SK-N-SH (cell line): ENCODE measurements around the gene RAB8A. TPM values are rescaled to one million over a fixed set of nuclear protein-coding genes. Genes with fewer than 3 reads are reported as not detected.

ENCODE experiments used
- CTCF ChIA-PET: fragments of 300-600, 350-600 bp; formaldehyde crosslinking; extraction: SDS; loops from one replicate; lab custom pipeline; 2021; lab: Yijun Ruan, JAX
- POLR2A ChIA-PET: fragments of 350-600 bp; sonication (Branson Sonifier 250); formaldehyde crosslinking; extraction: SDS; loops from one replicate; lab custom pipeline; 2020; ENCODE audit warnings: antibody characterized with exemption, inconsistent platforms; lab: Yijun Ruan, JAX
- DNase-seq: peaks from one replicate; pipeline ENCODE4 v3.0.0; 2012
- H2AFZ ChIP-seq: fragments of 200-600 bp; sonication (generic); 2 replicates; pipeline ENCODE4 v1.8.1; 2016; ENCODE audit warnings: antibody characterized with exemption, mild to moderate bottlenecking, low read depth
- H3F3A ChIP-seq: fragments of 200-600 bp; sonication (generic); replicated peaks from 2 replicates; pipeline ENCODE3; 2016; ENCODE audit warnings: antibody characterized with exemption, mild to moderate bottlenecking; ENCODE audit not compliant: insufficient read depth
- H3K27ac ChIP-seq, 2 experiments: fragments of 200-500 bp in 1 of 2; fragments of 200-600 bp in 1 of 2; sonication (Bioruptor generic) in 1 of 2; sonication (generic), shearing (Covaris generic) in 1 of 2; 2 replicates each; pipeline versions ENCODE4 v1.5.1 to v1.6.1; 2014 to 2016; ENCODE audit warnings: low read depth in 2 of 2, inconsistent platforms in 1 of 2, low read length in 1 of 2, mild to moderate bottlenecking in 1 of 2, mixed read lengths in 1 of 2
- H3K27me3 ChIP-seq: fragments of 200-600 bp; sonication (generic), shearing (Covaris generic); 2 replicates; pipeline ENCODE4 v1.6.1; 2016; ENCODE audit warnings: mixed run types; ENCODE audit not compliant: insufficient read depth
- H3K36me3 ChIP-seq, 2 experiments: fragments of 200-500 bp in 1 of 2; fragments of 200-600 bp in 1 of 2; sonication (Bioruptor generic) in 1 of 2; sonication (generic) in 1 of 2; replicated peaks in 1 of 2; 2 replicates each; pipeline versions ENCODE3 to v1.5.1; 2014 to 2016; ENCODE audit warnings: low read length in 1 of 2, mild to moderate bottlenecking in 1 of 2; ENCODE audit not compliant: insufficient read depth in 2 of 2, control insufficient read depth in 1 of 2
- H3K4me1 ChIP-seq, 2 experiments: fragments of 200-500 bp in 1 of 2; fragments of 200-600 bp in 1 of 2; sonication (Bioruptor generic) in 1 of 2; sonication (generic), shearing (Covaris generic) in 1 of 2; 2 replicates each; pipeline versions ENCODE4 v1.5.1 to v1.6.1; 2014 to 2016; ENCODE audit warnings: low read depth in 1 of 2, low read length in 1 of 2, mixed run types in 1 of 2; ENCODE audit not compliant: insufficient read depth in 2 of 2, control insufficient read depth in 1 of 2
- H3K4me2 ChIP-seq: fragments of 200-600 bp; sonication (generic), shearing (Covaris generic); 2 replicates; pipeline ENCODE4 v1.6.1; 2017; ENCODE audit warnings: mixed run types
- H3K4me3 ChIP-seq, 2 experiments: fragments of 200-500 bp in 1 of 2; fragments of 200-600 bp in 1 of 2; sonication (Bioruptor generic) in 1 of 2; sonication (generic), shearing (Covaris generic) in 1 of 2; 2 replicates each; pipeline versions ENCODE4 v1.5.1 to v1.8.1; 2014 to 2016; ENCODE audit warnings: low read depth in 2 of 2, inconsistent platforms in 1 of 2, low read length in 1 of 2, mild to moderate bottlenecking in 1 of 2, mixed read lengths in 1 of 2, moderate library complexity in 1 of 2
- H3K79me2 ChIP-seq: fragments of 200-600 bp; sonication (generic); 2 replicates; pipeline ENCODE4 v1.8.1; 2017; ENCODE audit warnings: mild to moderate bottlenecking; ENCODE audit not compliant: insufficient read depth
- H3K9ac ChIP-seq: fragments of 200-600 bp; sonication (generic); 2 replicates; pipeline ENCODE4 v1.6.1; 2017; ENCODE audit warnings: mixed run types
- H3K9me2 ChIP-seq: fragments of 200-600 bp; sonication (generic); 2 replicates; pipeline ENCODE4 v1.6.1; 2017; ENCODE audit warnings: mixed run types
- H3K9me3 ChIP-seq: fragments of 200-600 bp; sonication (generic); 2 replicates; pipeline ENCODE4 v1.6.1; 2017; ENCODE audit warnings: mixed run types, mild to moderate bottlenecking, moderate library complexity
- H4K20me1 ChIP-seq: fragments of 200-600 bp; sonication (generic); 2 replicates; pipeline ENCODE4 v1.6.1; 2017; ENCODE audit warnings: mild to moderate bottlenecking, mixed run types; ENCODE audit not compliant: insufficient read depth
- CHD2 ChIP-seq: fragments of 150-350 bp; IDR thresholded peaks from 2 replicates; pipeline ENCODE4 v1.6.1; 2018; ENCODE audit warnings: low read length; ENCODE audit not compliant: partially characterized antibody
- CTCF ChIP-seq: fragments of 200-600 bp; sonication (generic); IDR thresholded peaks from 2 replicates; pipeline ENCODE4 v1.6.1; 2017; ENCODE audit warnings: antibody characterized with exemption, mild to moderate bottlenecking, moderate library complexity
- ELF1 ChIP-seq: IDR thresholded peaks from 2 replicates; pipeline ENCODE4 v1.4.0; 2012
- EP300 ChIP-seq, 2 experiments: IDR thresholded peaks; 2 replicates each; pipeline versions ENCODE4 v1.4.0 to v1.6.1; 2012; ENCODE audit warnings: borderline replicate concordance in 1 of 2, low read depth in 1 of 2, low read length in 1 of 2
- EZH2phosphoT487 ChIP-seq: fragments of 200-600 bp; sonication (generic); IDR thresholded peaks from 2 replicates; pipeline ENCODE4 v1.6.1; 2017; ENCODE audit warnings: low read depth, mixed run types, mild to moderate bottlenecking, antibody characterized with exemption, moderate library complexity, borderline replicate concordance
- FOXM1 ChIP-seq: IDR thresholded peaks from 2 replicates; pipeline ENCODE4 v1.4.0; 2012; ENCODE audit warnings: low read depth, mild to moderate bottlenecking
- GATA2 ChIP-seq: sonication (generic); formaldehyde crosslinking; IDR thresholded peaks from 2 replicates; pipeline ENCODE4 v1.5.0; 2020; ENCODE audit warnings: mild to moderate bottlenecking, missing genetic modification reagents
- IRF3 ChIP-seq: fragments of 150-350 bp; IDR thresholded peaks from 2 replicates; pipeline ENCODE4 v1.6.1; 2016; ENCODE audit warnings: mild to moderate bottlenecking, low read depth, low read length
- NFIC ChIP-seq: IDR thresholded peaks from 2 replicates; pipeline ENCODE4 v1.4.0; 2012; ENCODE audit warnings: borderline replicate concordance
- REST ChIP-seq: IDR thresholded peaks from 2 replicates; pipeline ENCODE4 v1.6.1; 2012; ENCODE audit warnings: mild to moderate bottlenecking, low read depth, low read length, moderate library complexity
- RXRA ChIP-seq: IDR thresholded peaks from 2 replicates; pipeline ENCODE4 v1.4.0; 2012; ENCODE audit warnings: low read depth, mild to moderate bottlenecking, borderline replicate concordance
- TAF1 ChIP-seq: IDR thresholded peaks from 2 replicates; pipeline ENCODE4 v1.6.1; 2012; ENCODE audit warnings: low read depth, mild to moderate bottlenecking, low read length, moderate library complexity, borderline replicate concordance
- TCF12 ChIP-seq: IDR thresholded peaks from 2 replicates; pipeline ENCODE4 v1.4.0; 2012
- ZBTB33 ChIP-seq: IDR thresholded peaks from 2 replicates; pipeline ENCODE4 v1.4.0; 2012; ENCODE audit warnings: low read depth, borderline replicate concordance
- WGBS: methylation state at CpG from one replicate; pipeline ENCODE4 v1.1.6; 2017; ENCODE audit warnings: low lambda C conversion rate; 5-methylcytosine and 5-hydroxymethylcytosine counted together
- polyA plus RNA-seq, 3 experiments: library from polyadenylated mRNA; depleted of rRNA; stranded (reverse); fragments of >200 nt; gene quantifications; 2 replicates each; pipeline ENCODE4 v1.2.3, GENCODE V29; 2012

Gene RAB8A
- polyA plus RNA-seq, 1 of the 3 experiments (the other 2 are of a cell fraction) = 55.2 TPM

GRCh38 chr19:16127776-16128371 is 16.2 kb downstream of the RAB8A start:
- TF ChIP-seq CHD2 = no peak
- no peak for TF ChIP-seq NFIC
- no peak for TF ChIP-seq REST
- CTCF ChIA-PET = no interaction called here
- no peaks in the 10 kb centered on the region for H3K9me2 ChIP-seq
- peaks cover 17 to 67% of the 10 kb centered on the region in 2 experiments for H3K36me3 ChIP-seq
- H2AFZ ChIP-seq = no peak overlapping the region
- H3F3A ChIP-seq = no peaks in the 10 kb centered on the region
- 0 out of 2 replicates have a peak, but pooled peaks cover 6% of the 10 kb centered on the region for H3K79me2 ChIP-seq
- DNase-seq = no peak
- POLR2A ChIA-PET = no interaction called here
- no peaks in the 10 kb centered on the region for H3K9me3 ChIP-seq
- H3K4me1 ChIP-seq = no peaks in the 10 kb centered on the region
- 92% methylated on average over 11 of the region's 21 CpGs for WGBS
- H3K4me2 ChIP-seq = no peak overlapping the region
- no peak overlapping the region for H3K9ac ChIP-seq
- no peak overlapping the region for H3K27ac ChIP-seq
- H4K20me1 ChIP-seq = no peaks in the 10 kb centered on the region
- H3K4me3 ChIP-seq = no peak overlapping the region
- H3K27me3 ChIP-seq = no peaks in the 10 kb centered on the region

GRCh38 chr19:16131648-16132047 is 20.0 kb downstream of the RAB8A start:
- no peak for TF ChIP-seq RXRA
- TF ChIP-seq ZBTB33 = no peak
- no peak for TF ChIP-seq ELF1
- no peak for TF ChIP-seq CTCF
- no peak for TF ChIP-seq TAF1
- no peak for TF ChIP-seq EZH2phosphoT487
- no peak for TF ChIP-seq IRF3
- TF ChIP-seq EP300 (IDR thresholded peaks at IDR 0.05; ENCODE audit: borderline replicate concordance in 1 of 2, low read depth in 1 of 2, low read length in 1 of 2) = no peak
- no peak for TF ChIP-seq TCF12
- no peak for TF ChIP-seq GATA2 (CRISPR knock-in tag)
- TF ChIP-seq FOXM1 = no peak
- Histone ChIP-seq H2AFZ (no peak overlapping the region), H3K9ac (no peak overlapping the region), H3K4me2 (no peak overlapping the region), H3K79me2 (no peaks in the 10 kb centered on the region), H3K36me3 (peaks cover 17 to 56% of the 10 kb centered on the region in 2 experiments), H3K9me3 (no peaks in the 10 kb centered on the region), H3K4me3 (no peak overlapping the region; a peak in 1 of 4 replicates), H4K20me1 (no peaks in the 10 kb centered on the region), H3K27ac (no peak overlapping the region), H3K27me3 (no peaks in the 10 kb centered on the region), H3K4me1 (no peaks in the 10 kb centered on the region), H3K9me2 (no peaks in the 10 kb centered on the region), H3F3A (no peaks in the 10 kb centered on the region)
- ChIA-PET POLR2A (no interaction called here), CTCF (no interaction called here)
- 94% methylated on average over 3 of the region's 3 CpGs for WGBS
- no peak for DNase-seq
